ENCODE results near the gene BHLHE40. TPM values are rescaled to one million over a fixed set of nuclear protein-coding genes. Genes with fewer than 3 reads are reported as not detected.

Gene BHLHE40
- total RNA-seq, 1 experiment from 2014 or later: 3.5 TPM

DNA sequence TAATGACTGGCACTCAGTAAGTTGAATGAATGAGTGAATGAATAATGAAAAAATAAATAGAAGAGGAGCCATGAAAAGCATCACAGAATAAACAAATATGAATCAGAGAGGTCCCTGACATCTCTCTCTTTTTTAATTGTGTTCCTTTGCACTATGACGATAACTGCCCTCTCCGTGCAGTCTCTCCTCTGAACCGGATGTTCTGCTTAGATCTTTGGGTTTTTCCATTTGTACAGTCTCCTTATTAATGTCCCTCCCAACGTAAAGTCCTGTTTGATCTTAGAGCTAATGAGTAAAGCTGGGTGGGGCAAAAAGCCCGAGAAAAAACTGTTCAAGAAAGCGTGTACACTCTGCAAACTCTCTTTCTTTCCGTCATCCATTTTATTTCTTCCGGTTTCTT lies 28.3 kb upstream of the BHLHE40 start:
- no TSS peak for BruUV-seq (replicated peaks)
- intact Hi-C loops (cut with micrococcal nuclease; ENCODE audit: unreplicated experiment): no loop called here
- no peaks in the 10 kb centered on the region for H3K36me3 ChIP-seq (ENCODE audit: insufficient read depth, low read length, poor library complexity, severe bottlenecking)
- no peak overlapping the region for H3K27ac ChIP-seq (ENCODE audit: low read depth, low read length, poor library complexity, severe bottlenecking)
- DNase-seq (ENCODE audit: low spot score): no peak
- H3K4me3 ChIP-seq (ENCODE audit: low read depth, low read length, poor library complexity, severe bottlenecking): no peak overlapping the region
- CTCF ChIA-PET: no interaction called here
- no peaks in the 10 kb centered on the region for H3K27me3 ChIP-seq (replicated peaks; ENCODE audit: insufficient read depth, low read depth, low read length, poor library complexity)
- TF ChIP-seq EZH2 (IDR thresholded peaks at IDR 0.05; ENCODE audit: borderline replicate concordance, low read depth, low read length, poor library complexity, severe bottlenecking): no peak
- TF ChIP-seq, protein P1, sequence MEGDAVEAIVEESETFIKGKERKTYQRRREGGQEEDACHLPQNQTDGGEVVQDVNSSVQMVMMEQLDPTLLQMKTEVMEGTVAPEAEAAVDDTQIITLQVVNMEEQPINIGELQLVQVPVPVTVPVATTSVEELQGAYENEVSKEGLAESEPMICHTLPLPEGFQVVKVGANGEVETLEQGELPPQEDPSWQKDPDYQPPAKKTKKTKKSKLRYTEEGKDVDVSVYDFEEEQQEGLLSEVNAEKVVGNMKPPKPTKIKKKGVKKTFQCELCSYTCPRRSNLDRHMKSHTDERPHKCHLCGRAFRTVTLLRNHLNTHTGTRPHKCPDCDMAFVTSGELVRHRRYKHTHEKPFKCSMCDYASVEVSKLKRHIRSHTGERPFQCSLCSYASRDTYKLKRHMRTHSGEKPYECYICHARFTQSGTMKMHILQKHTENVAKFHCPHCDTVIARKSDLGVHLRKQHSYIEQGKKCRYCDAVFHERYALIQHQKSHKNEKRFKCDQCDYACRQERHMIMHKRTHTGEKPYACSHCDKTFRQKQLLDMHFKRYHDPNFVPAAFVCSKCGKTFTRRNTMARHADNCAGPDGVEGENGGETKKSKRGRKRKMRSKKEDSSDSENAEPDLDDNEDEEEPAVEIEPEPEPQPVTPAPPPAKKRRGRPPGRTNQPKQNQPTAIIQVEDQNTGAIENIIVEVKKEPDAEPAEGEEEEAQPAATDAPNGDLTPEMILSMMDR (conservative IDR thresholded peaks at IDR 0.05; ENCODE audit: low read depth, low read length): no peak
- no peaks in the 10 kb centered on the region for H3K4me1 ChIP-seq (ENCODE audit: insufficient read depth, low read length, poor library complexity, severe bottlenecking)
- H3K9me3 ChIP-seq (ENCODE audit: low read depth, low read length, poor library complexity, severe bottlenecking): no peaks in the 10 kb centered on the region
- POLR2A ChIA-PET (ENCODE audit: low non-redundant PET): interaction anchor here (0.7 kb wide), 1 partner anchor 28 kb away, joined by 3 read pairs; the partner anchor contains the start of gene BHLHE40

DNA sequence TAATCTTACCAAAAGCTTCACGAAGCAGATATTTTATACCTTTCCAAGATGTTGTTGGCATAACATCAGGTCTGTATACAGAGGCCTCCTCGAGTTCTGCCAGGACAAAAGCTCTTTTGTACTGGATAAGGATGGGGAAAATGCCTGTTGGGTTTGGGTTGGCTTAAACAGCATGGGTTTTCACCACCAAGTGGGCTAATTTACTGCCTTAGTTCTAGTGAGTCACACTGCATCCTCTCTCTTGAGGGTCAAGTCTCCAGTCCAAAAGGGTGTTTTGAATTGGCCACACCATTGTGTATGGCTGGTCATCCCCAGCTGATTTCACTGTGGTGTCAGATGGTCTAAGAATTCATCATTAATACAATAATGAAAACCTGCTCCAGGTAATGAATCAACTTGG lies 26.1 kb upstream of the BHLHE40 start:
- intact Hi-C loops (cut with micrococcal nuclease; ENCODE audit: unreplicated experiment): no loop called here
- no peak for DNase-seq (ENCODE audit: low spot score)
- ChIA-PET POLR2A (ENCODE audit: low non-redundant PET) (no interaction called here), CTCF (no interaction called here)
- Histone ChIP-seq H3K27me3 (replicated peaks; ENCODE audit: insufficient read depth, low read depth, low read length, poor library complexity) (no peaks in the 10 kb centered on the region), H3K4me3 (ENCODE audit: low read depth, low read length, poor library complexity, severe bottlenecking) (no peak overlapping the region), H3K27ac (ENCODE audit: low read depth, low read length, poor library complexity, severe bottlenecking) (no peak overlapping the region), H3K9me3 (ENCODE audit: low read depth, low read length, poor library complexity, severe bottlenecking) (no peaks in the 10 kb centered on the region), H3K36me3 (ENCODE audit: insufficient read depth, low read length, poor library complexity, severe bottlenecking) (no peaks in the 10 kb centered on the region), H3K4me1 (ENCODE audit: insufficient read depth, low read length, poor library complexity, severe bottlenecking) (no peaks in the 10 kb centered on the region)
- no peak for TF ChIP-seq EZH2 (IDR thresholded peaks at IDR 0.05; ENCODE audit: borderline replicate concordance, low read depth, low read length, poor library complexity, severe bottlenecking)
- TF ChIP-seq, protein P1 (conservative IDR thresholded peaks at IDR 0.05; ENCODE audit: low read depth, low read length): no peak
- BruUV-seq (replicated peaks): no TSS peak

GRCh38 chr3:4954256-4955000 lies 24.8 kb upstream of the BHLHE40 start:
- Histone ChIP-seq H3K27me3 (replicated peaks; ENCODE audit: insufficient read depth, low read depth, low read length, poor library complexity) (no peaks in the 10 kb centered on the region), H3K4me3 (ENCODE audit: low read depth, low read length, poor library complexity, severe bottlenecking) (no peak overlapping the region), H3K9me3 (ENCODE audit: low read depth, low read length, poor library complexity, severe bottlenecking) (peaks cover 6% of the 10 kb centered on the region), H3K27ac (ENCODE audit: low read depth, low read length, poor library complexity, severe bottlenecking) (no peak overlapping the region), H3K4me1 (ENCODE audit: insufficient read depth, low read length, poor library complexity, severe bottlenecking) (no peaks in the 10 kb centered on the region), H3K36me3 (ENCODE audit: insufficient read depth, low read length, poor library complexity, severe bottlenecking) (no peaks in the 10 kb centered on the region)
- ChIA-PET POLR2A (ENCODE audit: low non-redundant PET) (no interaction called here), CTCF (no interaction called here)
- BruUV-seq (replicated peaks): no TSS peak
- TF ChIP-seq, protein P1 (conservative IDR thresholded peaks at IDR 0.05; ENCODE audit: low read depth, low read length): no peak
- TF ChIP-seq EZH2 (IDR thresholded peaks at IDR 0.05; ENCODE audit: borderline replicate concordance, low read depth, low read length, poor library complexity, severe bottlenecking): no peak
- intact Hi-C loops (cut with micrococcal nuclease; ENCODE audit: unreplicated experiment): no loop called here
- no peak for DNase-seq (ENCODE audit: low spot score)
